HFFc6 (cell line): ENCODE data around the gene SPACA9. TPM values are rescaled to one million over a fixed set of nuclear protein-coding genes. Genes with fewer than 3 reads are reported as not detected.

ENCODE experiments used
- DNase-seq: peaks from one replicate; pipeline ENCODE4 v3.0.0-alpha.2; 2018
- H3K27ac Mint-ChIP-seq: 2 replicates; pipeline ENCODE4 v1.8.0; 2020; ENCODE audit warnings: mild to moderate bottlenecking, mixed read lengths
- H3K27me3 Mint-ChIP-seq: 2 replicates; pipeline ENCODE4 v1.8.0; 2021; ENCODE audit warnings: mild to moderate bottlenecking, moderate library complexity, mixed read lengths; ENCODE audit not compliant: insufficient read depth
- H3K36me3 Mint-ChIP-seq: 2 replicates; pipeline ENCODE4 v1.8.0; 2021; ENCODE audit warnings: low read depth, mixed read lengths
- H3K4me1 Mint-ChIP-seq: 2 replicates; pipeline ENCODE4 v1.8.0; 2020; ENCODE audit warnings: low read depth, mixed read lengths
- H3K4me3 Mint-ChIP-seq: 2 replicates; pipeline ENCODE4 v1.8.0; 2020; ENCODE audit warnings: mild to moderate bottlenecking, moderate library complexity, mixed read lengths
- H3K9me3 Mint-ChIP-seq: 2 replicates; pipeline ENCODE4 v1.8.0; 2020; ENCODE audit warnings: mild to moderate bottlenecking, mixed read lengths
- long read RNA-seq: library from polyadenylated mRNA; unstranded; transcript quantifications from one replicate; pipeline ENCODE4 v2.0.0, GENCODE V29; 2019
- total RNA-seq, 6 experiments: library from RNA; stranded (reverse); fragmentation: NEBNext Ultra II Directional; extraction: Animal tissue kit (Norgen Biotek cat#: 25700); gene quantifications; 2 replicates in 1 of 6; 3 replicates in 5 of 6; pipeline ENCODE4 v1.2.3, GENCODE V29; 2021
- TF ChIP-seq, protein P1 (sequence below): fragments of 200-600 bp; sonication (generic); IDR thresholded peaks from 2 replicates; pipeline ENCODE4 v1.5.0; 2021; ENCODE audit warnings: antibody characterized with exemption, mild to moderate bottlenecking

The SPACA9 gene
- total RNA-seq: 1 to 10 TPM; 5.7 to 8.9 (median 6.3) TPM
- long read RNA-seq, transcript SPACA9-203 (4 exons, 2,536 nt): major isoform, 11 of 22 reads
- long read RNA-seq, partial matches to known transcripts: 4 of 22 reads
- long read RNA-seq, other reads (novel, unspliced or antisense): 7 of 22 reads

DNA sequence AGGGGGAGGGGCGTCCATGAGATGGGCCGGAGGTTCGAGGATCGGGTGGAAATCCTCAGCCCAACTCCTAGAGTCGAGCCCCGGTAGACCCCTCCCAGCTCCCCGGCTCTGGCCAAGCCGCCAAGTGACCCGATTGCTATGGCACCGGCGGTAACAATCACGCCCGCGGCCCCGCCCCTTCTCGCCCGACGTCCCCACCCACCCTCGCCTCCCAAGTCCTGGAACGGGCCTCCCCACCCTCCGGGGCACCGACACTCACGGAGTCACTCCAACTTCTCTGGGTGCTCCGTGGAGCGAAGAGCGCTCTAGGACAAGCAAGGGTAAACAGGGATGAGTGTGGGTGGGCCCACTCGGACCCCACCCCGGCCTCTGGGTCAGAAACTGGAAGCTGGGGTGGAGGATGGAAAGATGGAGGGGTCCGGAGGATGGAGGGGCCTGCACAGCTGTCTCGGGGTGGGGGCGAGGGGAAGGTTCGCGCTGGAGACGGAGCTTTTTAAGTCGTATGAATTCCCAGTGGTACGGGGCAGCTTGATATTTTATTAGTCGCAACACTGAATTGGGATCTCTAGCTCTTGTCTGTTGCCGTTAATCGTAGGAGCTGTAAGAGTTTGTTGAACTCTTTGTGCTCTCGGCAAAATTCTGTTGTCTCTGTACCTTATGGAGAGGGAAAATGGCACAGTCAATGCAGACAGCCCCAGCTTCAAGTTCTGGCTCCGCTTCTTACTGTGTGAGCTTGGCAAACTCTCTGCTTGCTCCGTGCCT is at the start of gene SPACA9:
TSS of gene SPACA9 (plus strand) at position 204 of the 762 bp plus-strand sequence. CDS start 5,050 bp downstream, outside the sequence.
- TF ChIP-seq, protein P1, sequence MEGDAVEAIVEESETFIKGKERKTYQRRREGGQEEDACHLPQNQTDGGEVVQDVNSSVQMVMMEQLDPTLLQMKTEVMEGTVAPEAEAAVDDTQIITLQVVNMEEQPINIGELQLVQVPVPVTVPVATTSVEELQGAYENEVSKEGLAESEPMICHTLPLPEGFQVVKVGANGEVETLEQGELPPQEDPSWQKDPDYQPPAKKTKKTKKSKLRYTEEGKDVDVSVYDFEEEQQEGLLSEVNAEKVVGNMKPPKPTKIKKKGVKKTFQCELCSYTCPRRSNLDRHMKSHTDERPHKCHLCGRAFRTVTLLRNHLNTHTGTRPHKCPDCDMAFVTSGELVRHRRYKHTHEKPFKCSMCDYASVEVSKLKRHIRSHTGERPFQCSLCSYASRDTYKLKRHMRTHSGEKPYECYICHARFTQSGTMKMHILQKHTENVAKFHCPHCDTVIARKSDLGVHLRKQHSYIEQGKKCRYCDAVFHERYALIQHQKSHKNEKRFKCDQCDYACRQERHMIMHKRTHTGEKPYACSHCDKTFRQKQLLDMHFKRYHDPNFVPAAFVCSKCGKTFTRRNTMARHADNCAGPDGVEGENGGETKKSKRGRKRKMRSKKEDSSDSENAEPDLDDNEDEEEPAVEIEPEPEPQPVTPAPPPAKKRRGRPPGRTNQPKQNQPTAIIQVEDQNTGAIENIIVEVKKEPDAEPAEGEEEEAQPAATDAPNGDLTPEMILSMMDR: no peak
- Mint-ChIP-seq H3K27ac (peak within 1 kb of the TSS; percentile 73), H3K9me3 (no peaks in the 10 kb centered on the region), H3K27me3 (peaks cover 14% of the 10 kb centered on the region), H3K36me3 (no peaks in the 10 kb centered on the region), H3K4me1 (peaks cover 13% of the 10 kb centered on the region), H3K4me3 (peak within 1 kb of the TSS; percentile 82)
- peak; percentile 5 for DNase-seq

DNA sequence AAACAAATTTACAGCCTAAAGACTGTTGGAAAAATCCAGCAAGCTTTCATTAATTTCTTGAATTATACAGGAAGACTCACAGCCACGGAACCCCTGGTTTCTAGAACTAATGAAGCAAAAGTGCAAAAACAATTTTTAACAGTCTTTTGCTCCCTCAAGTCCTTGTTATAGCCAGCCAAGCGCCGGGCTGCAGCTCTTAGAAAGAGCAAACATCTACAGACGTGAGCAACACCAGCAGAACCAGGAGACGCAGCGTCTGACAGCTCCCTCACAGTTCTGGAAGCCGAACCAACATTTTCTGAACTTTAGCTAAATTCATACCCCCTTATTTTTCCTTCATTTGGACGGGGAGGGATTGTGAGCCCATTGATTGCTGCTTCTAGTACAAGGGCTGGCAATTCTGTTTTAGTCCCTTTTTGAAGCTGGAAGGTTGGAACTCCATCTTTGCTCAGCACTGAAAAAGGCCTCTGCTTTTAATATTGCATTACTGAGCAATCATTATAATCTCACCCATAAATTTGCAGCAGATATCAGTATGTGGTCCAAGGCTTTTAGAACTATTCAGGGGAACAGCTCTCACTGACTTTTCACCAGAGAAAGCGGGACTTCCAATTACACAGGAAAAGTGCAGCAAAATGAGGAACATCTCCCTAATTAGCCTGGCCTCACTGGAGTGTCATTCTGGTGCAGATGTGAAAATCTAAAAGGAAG is 46.4 kb upstream of the SPACA9 start:
- no peak for DNase-seq
- Mint-ChIP-seq H3K36me3 (no peaks in the 10 kb centered on the region), H3K4me1 (no peaks in the 10 kb centered on the region), H3K4me3 (no peak overlapping the region), H3K27me3 (peaks cover 42% of the 10 kb centered on the region), H3K27ac (no peak overlapping the region), H3K9me3 (no peaks in the 10 kb centered on the region)
- TF ChIP-seq, protein P1: no peak

DNA sequence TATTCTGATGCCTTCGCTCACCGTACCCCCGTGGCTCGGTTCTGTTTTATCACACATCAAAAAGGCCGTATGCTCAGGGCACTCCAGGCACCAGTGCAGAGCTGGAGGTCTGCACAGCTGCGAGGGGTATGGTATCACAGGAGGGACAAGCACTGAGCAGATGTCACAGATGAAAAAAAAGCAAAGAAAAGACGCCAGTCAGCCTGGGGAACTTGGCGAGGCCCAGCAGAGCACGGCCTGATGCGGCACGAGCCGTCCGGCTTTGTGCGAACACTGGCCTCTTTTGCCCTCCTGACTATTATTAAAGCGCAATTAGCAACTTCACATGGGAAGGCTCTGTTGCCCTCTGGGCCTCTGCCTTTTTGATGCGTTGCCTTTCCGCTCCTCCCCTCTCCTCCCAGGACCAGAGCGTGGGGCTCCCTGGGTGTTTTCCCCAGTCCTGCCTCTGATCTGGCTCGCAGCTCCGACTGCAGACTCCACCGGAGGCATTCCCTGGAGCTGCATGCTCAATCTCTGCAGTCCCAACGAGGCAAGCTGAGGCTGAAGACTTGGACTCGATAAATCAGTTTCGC is 45.1 kb upstream of the SPACA9 start:
- H3K9me3 Mint-ChIP-seq: no peaks in the 10 kb centered on the region
- no peak overlapping the region for H3K27ac Mint-ChIP-seq
- H3K36me3 Mint-ChIP-seq: no peaks in the 10 kb centered on the region
- TF ChIP-seq, protein P1: no peak
- H3K27me3 Mint-ChIP-seq: peaks cover 38% of the 10 kb centered on the region
- no peak overlapping the region for H3K4me3 Mint-ChIP-seq
- H3K4me1 Mint-ChIP-seq: no peaks in the 10 kb centered on the region
- no peak for DNase-seq

DNA sequence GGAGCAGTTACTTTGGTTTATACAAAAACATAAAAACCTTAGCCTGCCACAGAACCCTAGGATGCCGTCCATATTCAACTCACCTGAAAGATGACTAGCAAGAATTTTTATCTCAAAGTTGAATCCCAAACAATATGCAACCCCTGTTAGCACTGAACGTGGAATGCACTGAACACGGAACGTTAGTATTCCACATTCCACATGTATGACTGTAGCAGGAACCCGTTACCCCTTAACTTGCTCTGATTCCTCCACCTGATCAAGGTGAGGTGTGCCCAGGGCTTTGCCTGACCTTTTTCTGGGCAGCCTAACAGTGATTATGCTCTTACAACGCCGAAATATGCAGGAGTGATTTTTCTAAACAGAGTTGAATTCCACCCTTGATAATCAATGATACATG is 44.4 kb upstream of the SPACA9 start:
- no peak overlapping the region for H3K27ac Mint-ChIP-seq
- H3K27me3 Mint-ChIP-seq: peaks cover 38% of the 10 kb centered on the region
- peaks cover 5% of the 10 kb centered on the region; the same call in 1 of the 2 replicates for H3K4me1 Mint-ChIP-seq
- no peak for DNase-seq
- H3K4me3 Mint-ChIP-seq: no peak overlapping the region
- no peaks in the 10 kb centered on the region for H3K36me3 Mint-ChIP-seq
- TF ChIP-seq, protein P1: no peak
- no peaks in the 10 kb centered on the region for H3K9me3 Mint-ChIP-seq

DNA sequence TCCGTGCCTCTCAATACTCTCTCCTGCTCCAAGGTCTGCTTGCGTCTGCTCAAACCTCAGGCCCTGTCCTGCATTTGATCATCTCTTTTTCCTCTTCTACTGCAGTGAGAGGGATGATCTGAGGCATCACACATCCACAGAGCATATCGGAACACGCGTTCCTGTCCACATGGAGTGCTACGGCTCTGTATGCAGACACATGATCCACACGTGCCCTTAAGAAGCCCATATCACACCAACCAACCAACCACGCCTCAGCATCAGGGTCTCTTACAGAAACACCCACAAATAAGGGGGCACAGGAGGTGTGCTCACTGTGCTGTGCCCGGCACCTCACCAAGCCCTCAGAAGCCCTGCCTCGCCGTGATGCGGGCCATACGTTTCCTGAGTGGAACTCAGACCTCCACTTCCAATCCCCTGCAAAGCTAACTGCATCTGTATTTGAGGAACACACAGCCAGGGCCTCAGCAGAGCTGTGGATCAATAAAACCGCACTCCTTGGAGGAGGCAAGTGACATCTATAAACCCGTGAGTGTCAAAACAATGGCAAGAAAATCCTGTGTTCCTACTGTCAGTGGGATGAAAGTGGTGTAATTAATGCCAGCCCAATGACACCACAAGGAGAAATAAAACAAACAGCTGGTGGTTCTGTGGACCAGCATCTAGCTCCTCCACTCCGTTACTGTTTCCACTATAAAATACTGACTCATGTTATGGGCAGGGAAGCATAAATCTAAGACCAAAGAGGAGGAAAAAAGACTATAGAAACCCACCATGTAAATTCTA is 41.0 kb upstream of the SPACA9 start:
- H3K36me3 Mint-ChIP-seq: no peaks in the 10 kb centered on the region
- no peak overlapping the region for H3K27ac Mint-ChIP-seq
- H3K9me3 Mint-ChIP-seq: no peaks in the 10 kb centered on the region
- TF ChIP-seq, protein P1: no peak
- no peak for DNase-seq
- no peak overlapping the region for H3K4me3 Mint-ChIP-seq
- H3K27me3 Mint-ChIP-seq: peaks cover 46% of the 10 kb centered on the region
- H3K4me1 Mint-ChIP-seq: peaks cover 7% of the 10 kb centered on the region; the same call in 1 of the 2 replicates
